Spleen (tissue), 7 donors: ENCODE data around the gene GJD2.

ENCODE experiments used
- POLR2A ChIP-seq, 3 donors: fragments of 450-650 bp; IDR thresholded peaks; one replicate each; pipeline ENCODE4 v1.5.1; 2017; ENCODE audit warnings: antibody characterized with exemption in 3 of 3, mild to moderate bottlenecking in 1 of 3
- POLR2AphosphoS5 ChIP-seq, 3 donors: sonication (generic); formaldehyde crosslinking; IDR thresholded peaks; one replicate each; pipeline ENCODE4 v1.5.1; 2017; ENCODE audit warnings: antibody characterized with exemption in 3 of 3
- TF ChIP-seq, protein P1 (sequence below), 11 experiments: fragments of 200-600 bp in 7 of 11; fragments of 450-650 bp in 4 of 11; sonication (generic) in 4 of 11; IDR thresholded peaks in 8 of 11; conservative IDR thresholded peaks in 3 of 11; 1 replicate in 7 of 11; 2 replicates in 4 of 11; pipeline versions ENCODE4 v1.4.0 to v1.8.0; 2016 to 2021; ENCODE audit warnings: antibody characterized with exemption in 11 of 11, inconsistent platforms in 4 of 11, mild to moderate bottlenecking in 1 of 11
- donor health status: DM: no; HTN: no; CAD: no; lungs with moderate emphysema.
- donor health status: DM: no; HTN: no; CAD: no.
- donor health status: DM: no; HTN: no; CAD: no.

- TF ChIP-seq, protein P1, sequence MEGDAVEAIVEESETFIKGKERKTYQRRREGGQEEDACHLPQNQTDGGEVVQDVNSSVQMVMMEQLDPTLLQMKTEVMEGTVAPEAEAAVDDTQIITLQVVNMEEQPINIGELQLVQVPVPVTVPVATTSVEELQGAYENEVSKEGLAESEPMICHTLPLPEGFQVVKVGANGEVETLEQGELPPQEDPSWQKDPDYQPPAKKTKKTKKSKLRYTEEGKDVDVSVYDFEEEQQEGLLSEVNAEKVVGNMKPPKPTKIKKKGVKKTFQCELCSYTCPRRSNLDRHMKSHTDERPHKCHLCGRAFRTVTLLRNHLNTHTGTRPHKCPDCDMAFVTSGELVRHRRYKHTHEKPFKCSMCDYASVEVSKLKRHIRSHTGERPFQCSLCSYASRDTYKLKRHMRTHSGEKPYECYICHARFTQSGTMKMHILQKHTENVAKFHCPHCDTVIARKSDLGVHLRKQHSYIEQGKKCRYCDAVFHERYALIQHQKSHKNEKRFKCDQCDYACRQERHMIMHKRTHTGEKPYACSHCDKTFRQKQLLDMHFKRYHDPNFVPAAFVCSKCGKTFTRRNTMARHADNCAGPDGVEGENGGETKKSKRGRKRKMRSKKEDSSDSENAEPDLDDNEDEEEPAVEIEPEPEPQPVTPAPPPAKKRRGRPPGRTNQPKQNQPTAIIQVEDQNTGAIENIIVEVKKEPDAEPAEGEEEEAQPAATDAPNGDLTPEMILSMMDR (IDR thresholded peaks at IDR 0.05 in 8 of 11, conservative IDR thresholded peaks at IDR 0.05 in 3 of 11) = no peak
- TF ChIP-seq POLR2AphosphoS5 (IDR thresholded peaks at IDR 0.05) (no peak), POLR2A (IDR thresholded peaks at IDR 0.05) (no peak)
Measured at GRCh38 chr15:34776606-34777105, 21.9 kb upstream of the GJD2 start.
